ENCODE results near the gene PRR18. TPM values are rescaled to one million over a fixed set of nuclear protein-coding genes. Genes with fewer than 3 reads are reported as not detected.

PRR18 gene
- total RNA-seq, 1 donor from 2014 or later = 0.59 TPM

GRCh38 chr6:166274163-166274562 is 34.0 kb downstream of the PRR18 start:
- TF ChIP-seq, protein P1, sequence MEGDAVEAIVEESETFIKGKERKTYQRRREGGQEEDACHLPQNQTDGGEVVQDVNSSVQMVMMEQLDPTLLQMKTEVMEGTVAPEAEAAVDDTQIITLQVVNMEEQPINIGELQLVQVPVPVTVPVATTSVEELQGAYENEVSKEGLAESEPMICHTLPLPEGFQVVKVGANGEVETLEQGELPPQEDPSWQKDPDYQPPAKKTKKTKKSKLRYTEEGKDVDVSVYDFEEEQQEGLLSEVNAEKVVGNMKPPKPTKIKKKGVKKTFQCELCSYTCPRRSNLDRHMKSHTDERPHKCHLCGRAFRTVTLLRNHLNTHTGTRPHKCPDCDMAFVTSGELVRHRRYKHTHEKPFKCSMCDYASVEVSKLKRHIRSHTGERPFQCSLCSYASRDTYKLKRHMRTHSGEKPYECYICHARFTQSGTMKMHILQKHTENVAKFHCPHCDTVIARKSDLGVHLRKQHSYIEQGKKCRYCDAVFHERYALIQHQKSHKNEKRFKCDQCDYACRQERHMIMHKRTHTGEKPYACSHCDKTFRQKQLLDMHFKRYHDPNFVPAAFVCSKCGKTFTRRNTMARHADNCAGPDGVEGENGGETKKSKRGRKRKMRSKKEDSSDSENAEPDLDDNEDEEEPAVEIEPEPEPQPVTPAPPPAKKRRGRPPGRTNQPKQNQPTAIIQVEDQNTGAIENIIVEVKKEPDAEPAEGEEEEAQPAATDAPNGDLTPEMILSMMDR (IDR thresholded peaks at IDR 0.05) = no peak
- no peaks in the 10 kb centered on the region for H3K9me3 ChIP-seq
- no peaks in the 10 kb centered on the region for H3K4me1 ChIP-seq
- H3K4me3 ChIP-seq = no peak overlapping the region
- no peak for ATAC-seq
- no peak for DNase-seq
- no peaks in the 10 kb centered on the region for H3K36me3 ChIP-seq
- intact Hi-C loops (cut with DNase I) = no loop called here
- no peaks in the 10 kb centered on the region for H3K27me3 ChIP-seq (ENCODE audit: low read depth)
- H3K27ac ChIP-seq = no peak overlapping the region

DNA sequence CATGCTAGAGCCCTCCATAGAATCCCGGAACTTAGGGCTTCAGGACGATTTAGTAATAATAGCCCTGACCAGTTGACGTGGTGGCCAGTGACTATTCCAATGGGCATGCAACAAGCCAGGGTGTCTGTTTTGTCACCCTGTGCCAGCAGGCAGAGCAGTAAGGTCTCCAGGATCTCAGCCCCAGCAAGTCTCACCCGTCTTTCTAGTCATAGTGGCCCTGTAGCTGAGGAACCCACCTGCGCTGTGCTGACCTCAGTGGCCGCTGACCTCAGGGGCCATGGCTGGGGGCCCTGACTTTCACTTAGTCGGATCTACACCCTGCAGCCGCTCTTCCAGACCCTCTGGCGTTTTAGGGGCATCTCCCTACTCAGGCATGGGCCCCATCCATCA is 36.8 kb downstream of the PRR18 start:
- H3K27ac ChIP-seq = no peak overlapping the region
- H3K4me1 ChIP-seq = no peaks in the 10 kb centered on the region
- ATAC-seq (no peak), DNase-seq (no peak)
- no peaks in the 10 kb centered on the region for H3K36me3 ChIP-seq
- no peak overlapping the region for H3K4me3 ChIP-seq
- H3K27me3 ChIP-seq (ENCODE audit: low read depth) = no peaks in the 10 kb centered on the region
- H3K9me3 ChIP-seq = no peaks in the 10 kb centered on the region
- intact Hi-C loops (cut with DNase I) = no loop called here
- TF ChIP-seq, protein P1 (IDR thresholded peaks at IDR 0.05) = no peak

DNA sequence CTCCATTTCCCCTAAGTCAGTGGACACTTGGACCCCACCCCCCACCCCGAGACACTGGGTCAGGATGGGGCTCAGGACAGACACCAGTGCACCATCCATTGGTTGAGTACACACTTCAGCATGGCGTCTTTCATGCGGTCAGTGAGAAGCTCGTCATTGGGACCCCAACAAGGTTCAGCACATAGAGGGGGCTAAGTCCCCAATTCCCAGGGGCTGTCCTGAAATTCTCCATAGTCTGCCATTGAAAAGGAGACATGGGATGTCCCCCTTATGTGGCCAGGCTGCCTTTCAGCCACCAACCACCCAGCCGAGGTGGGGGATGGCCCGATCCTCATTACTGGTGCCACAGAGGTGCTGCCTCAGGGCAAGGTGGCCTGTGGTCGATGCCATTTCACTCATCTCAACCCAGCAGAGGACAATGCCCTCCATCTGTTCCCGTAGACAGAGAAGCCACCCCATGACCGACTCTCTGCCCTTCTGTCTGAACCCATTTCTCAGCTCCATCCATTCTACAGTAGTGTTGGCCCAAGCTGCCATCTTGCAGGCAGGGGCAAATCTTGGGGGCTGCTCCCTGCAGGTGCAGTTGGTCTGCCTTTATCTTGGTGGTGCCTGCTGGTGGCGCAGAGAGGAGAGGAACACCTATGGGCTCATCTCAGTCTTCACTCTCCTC is 37.4 kb downstream of the PRR18 start:
- H3K27ac ChIP-seq = no peak overlapping the region
- no peak for DNase-seq
- TF ChIP-seq, protein P1 (IDR thresholded peaks at IDR 0.05) = no peak
- H3K4me1 ChIP-seq = no peaks in the 10 kb centered on the region
- no peak for ATAC-seq
- H3K36me3 ChIP-seq = no peaks in the 10 kb centered on the region
- H3K9me3 ChIP-seq = no peaks in the 10 kb centered on the region
- H3K27me3 ChIP-seq (ENCODE audit: low read depth) = no peaks in the 10 kb centered on the region
- H3K4me3 ChIP-seq = no peak overlapping the region
- intact Hi-C loops (cut with DNase I) = no loop called here

DNA sequence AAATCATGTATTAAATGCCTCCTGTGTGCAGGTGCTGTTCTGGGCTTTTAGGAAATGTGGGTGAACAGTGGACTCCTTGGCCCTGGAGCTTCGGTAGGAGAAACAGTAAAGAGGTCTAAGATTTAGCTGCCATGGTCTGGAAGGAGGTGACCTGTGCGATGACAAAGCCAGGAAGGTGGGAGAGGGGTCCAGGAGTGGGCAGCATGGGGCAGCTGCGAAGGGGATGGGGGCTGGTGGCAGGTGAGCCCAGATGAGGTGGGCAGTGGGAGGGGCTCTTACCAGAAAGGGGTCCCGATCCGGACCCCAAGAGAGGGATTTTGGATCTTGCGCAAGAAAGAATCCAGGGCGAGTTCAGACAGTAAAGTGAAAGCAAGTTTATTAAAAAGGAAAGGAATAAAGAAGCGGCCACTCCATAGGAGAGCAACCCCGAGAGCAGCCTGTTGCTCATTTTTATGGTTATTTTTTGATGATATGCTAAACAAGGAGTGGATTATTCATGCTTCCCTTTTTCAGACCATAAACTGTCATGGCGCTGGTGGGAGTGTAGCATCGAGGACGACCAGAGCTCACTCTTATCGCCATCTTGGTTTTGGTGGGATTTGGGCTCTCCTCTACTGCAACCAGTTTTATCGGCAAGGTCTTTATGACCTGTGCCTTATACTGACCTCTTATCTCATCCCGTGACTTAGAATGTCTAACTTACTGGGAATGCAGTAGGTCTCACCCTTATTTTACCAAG is 38.7 kb downstream of the PRR18 start:
- Histone ChIP-seq H3K9me3 (no peaks in the 10 kb centered on the region), H3K4me1 (no peaks in the 10 kb centered on the region), H3K27me3 (ENCODE audit: low read depth) (no peaks in the 10 kb centered on the region), H3K27ac (no peak overlapping the region), H3K36me3 (no peaks in the 10 kb centered on the region), H3K4me3 (no peak overlapping the region)
- intact Hi-C loops (cut with DNase I) = no loop called here
- no peak for DNase-seq
- TF ChIP-seq, protein P1 (IDR thresholded peaks at IDR 0.05) = no peak
- ATAC-seq = no peak

GRCh38 chr6:166268431-166268830 is 39.8 kb downstream of the PRR18 start:
- no peaks in the 10 kb centered on the region for H3K36me3 ChIP-seq
- DNase-seq = no peak
- H3K27me3 ChIP-seq (ENCODE audit: low read depth) = no peaks in the 10 kb centered on the region
- no peak overlapping the region for H3K4me3 ChIP-seq
- no peaks in the 10 kb centered on the region for H3K4me1 ChIP-seq
- no peak for ATAC-seq
- intact Hi-C loops (cut with DNase I) = no loop called here
- no peaks in the 10 kb centered on the region for H3K9me3 ChIP-seq
- no peak overlapping the region for H3K27ac ChIP-seq
- TF ChIP-seq, protein P1 (IDR thresholded peaks at IDR 0.05) = no peak

All from lower lobe of right lung (tissue), 2 donors.